ENCODE measurements around the gene AHDC1. TPM values are rescaled to one million over a fixed set of nuclear protein-coding genes. Genes with fewer than 3 reads are reported as not detected.
A peak's percentile ranks its signal among the peaks of the same experiment; 100 is the strongest.

AHDC1 gene
- total and polyA plus RNA-seq, 2 experiments from 2014 or later = 13.3 to 14.4 TPM

GRCh38 chr1:27523337-27524020, 80.5 kb downstream of the AHDC1 start:
- peak; percentile 3 for DNase-seq (ENCODE audit: low spot score)
- peaks cover 23% of the 10 kb centered on the region for H3K79me2 ChIP-seq
- peak overlapping the region; percentile 22 for H2AFZ ChIP-seq
- H3K9me3 ChIP-seq (ENCODE audit: low read depth) = no peaks in the 10 kb centered on the region
- H3K4me1 ChIP-seq (ENCODE audit: insufficient read depth) = peaks cover 98% of the 10 kb centered on the region
- H3K4me2 ChIP-seq = peak overlapping the region; percentile 66
- no peaks in the 10 kb centered on the region for H3K9me2 ChIP-seq (replicated peaks; ENCODE audit: insufficient read depth)
- H3K4me3 ChIP-seq = no peak overlapping the region
- H3K27me3 ChIP-seq = no peaks in the 10 kb centered on the region
- H4K20me1 ChIP-seq (ENCODE audit: insufficient read depth, poor library complexity, severe bottlenecking) = no peaks in the 10 kb centered on the region
- no peaks in the 10 kb centered on the region for H3K36me3 ChIP-seq (replicated peaks; ENCODE audit: insufficient read depth, low read depth)
- H3K27ac ChIP-seq = peak overlapping the region; percentile 99
- WGBS (ENCODE audit: low lambda C conversion rate, missing lambda C conversion rate) = 58% methylated on average over 8 of the region's 8 CpGs
- TF ChIP-seq EZH2 (IDR thresholded peaks at IDR 0.05; ENCODE audit: borderline replicate concordance) (no peak), EZH2phosphoT487 (IDR thresholded peaks at IDR 0.05; ENCODE audit: low read depth, severe bottlenecking, unreplicated experiment) (no peak), CTCF (IDR thresholded peaks at IDR 0.05; ENCODE audit: poor library complexity) (no peak)

- H3K9me2 ChIP-seq (replicated peaks; ENCODE audit: insufficient read depth) = no peaks in the 10 kb centered on the region
- H3K27me3 ChIP-seq = no peaks in the 10 kb centered on the region
- H3K4me1 ChIP-seq (ENCODE audit: insufficient read depth) = peaks cover 97% of the 10 kb centered on the region
- no peaks in the 10 kb centered on the region for H4K20me1 ChIP-seq (ENCODE audit: insufficient read depth, poor library complexity, severe bottlenecking)
- H3K4me2 ChIP-seq = peak overlapping the region; percentile 66
- H3K36me3 ChIP-seq (replicated peaks; ENCODE audit: insufficient read depth, low read depth) = no peaks in the 10 kb centered on the region
- 62% methylated on average over 27 of the region's 31 CpGs for WGBS (ENCODE audit: low lambda C conversion rate, missing lambda C conversion rate)
- peak; percentile 68 for DNase-seq (ENCODE audit: low spot score)
- no peaks in the 10 kb centered on the region for H3K9me3 ChIP-seq (ENCODE audit: low read depth)
- H3K27ac ChIP-seq = peak overlapping the region; percentile 99
- H2AFZ ChIP-seq = peak overlapping the region; percentile 22
- no peak for TF ChIP-seq EZH2 (IDR thresholded peaks at IDR 0.05; ENCODE audit: borderline replicate concordance)
- peak; percentile 43 for TF ChIP-seq CTCF (IDR thresholded peaks at IDR 0.05; ENCODE audit: poor library complexity)
- TF ChIP-seq EZH2phosphoT487 (IDR thresholded peaks at IDR 0.05; ENCODE audit: low read depth, severe bottlenecking, unreplicated experiment) = no peak
- H3K79me2 ChIP-seq = peaks cover 23% of the 10 kb centered on the region
- H3K4me3 ChIP-seq = no peak overlapping the region
Measured at GRCh38 chr1:27522432-27523336, 81.3 kb downstream of the AHDC1 start.

GRCh38 chr1:27521861-27522431, 82.0 kb downstream of the AHDC1 start:
- no peak overlapping the region for H2AFZ ChIP-seq
- H3K4me1 ChIP-seq (ENCODE audit: insufficient read depth) = peaks cover 97% of the 10 kb centered on the region
- H3K36me3 ChIP-seq (replicated peaks; ENCODE audit: insufficient read depth, low read depth) = no peaks in the 10 kb centered on the region
- 86% methylated on average over 9 of the region's 9 CpGs for WGBS (ENCODE audit: low lambda C conversion rate, missing lambda C conversion rate)
- H3K4me2 ChIP-seq = peak overlapping the region; percentile 66
- H3K4me3 ChIP-seq = no peak overlapping the region
- peak overlapping the region; percentile 99 for H3K27ac ChIP-seq
- DNase-seq (ENCODE audit: low spot score) = no peak
- no peaks in the 10 kb centered on the region for H3K27me3 ChIP-seq
- TF ChIP-seq CTCF (IDR thresholded peaks at IDR 0.05; ENCODE audit: poor library complexity) (no peak), EZH2phosphoT487 (IDR thresholded peaks at IDR 0.05; ENCODE audit: low read depth, severe bottlenecking, unreplicated experiment) (no peak), EZH2 (IDR thresholded peaks at IDR 0.05; ENCODE audit: borderline replicate concordance) (no peak)
- no peaks in the 10 kb centered on the region for H4K20me1 ChIP-seq (ENCODE audit: insufficient read depth, poor library complexity, severe bottlenecking)
- no peaks in the 10 kb centered on the region for H3K9me3 ChIP-seq (ENCODE audit: low read depth)
- H3K9me2 ChIP-seq (replicated peaks; ENCODE audit: insufficient read depth) = no peaks in the 10 kb centered on the region
- peaks cover 23% of the 10 kb centered on the region for H3K79me2 ChIP-seq
